Activated gamma-delta T cell (primary cell): ENCODE measurements around the gene ODR4.
"Not testable (repeated sequence)": the region's sequence is repeated elsewhere in the genome, so short reads cannot be mapped to it uniquely, and the experiment has no call there.

Experiments
- DNase-seq: peaks from one replicate; lab custom pipeline; 2025; lab: John Stamatoyannopoulos, UW

Gene ODR4

DNA sequence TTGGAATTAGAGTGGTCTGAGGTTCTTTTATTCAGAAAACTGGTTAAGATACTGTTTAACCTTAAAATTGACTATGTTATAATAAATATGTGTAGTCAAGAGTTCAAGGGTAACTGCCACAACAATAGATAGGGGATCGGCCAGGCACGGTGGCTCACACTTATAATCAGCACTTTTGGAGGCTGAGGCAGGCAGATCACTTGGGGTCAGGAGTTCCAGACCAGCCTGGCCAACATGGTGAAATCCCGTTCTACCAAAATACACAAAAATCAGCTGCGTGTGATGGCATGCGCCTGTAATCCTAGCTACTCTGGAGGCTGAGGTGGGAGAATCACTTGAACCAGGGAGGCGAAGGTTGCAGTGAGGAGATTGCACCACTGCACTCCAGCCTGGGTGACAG, 45.8 kb downstream of the ODR4 start:
- DNase-seq = no peak

DNA sequence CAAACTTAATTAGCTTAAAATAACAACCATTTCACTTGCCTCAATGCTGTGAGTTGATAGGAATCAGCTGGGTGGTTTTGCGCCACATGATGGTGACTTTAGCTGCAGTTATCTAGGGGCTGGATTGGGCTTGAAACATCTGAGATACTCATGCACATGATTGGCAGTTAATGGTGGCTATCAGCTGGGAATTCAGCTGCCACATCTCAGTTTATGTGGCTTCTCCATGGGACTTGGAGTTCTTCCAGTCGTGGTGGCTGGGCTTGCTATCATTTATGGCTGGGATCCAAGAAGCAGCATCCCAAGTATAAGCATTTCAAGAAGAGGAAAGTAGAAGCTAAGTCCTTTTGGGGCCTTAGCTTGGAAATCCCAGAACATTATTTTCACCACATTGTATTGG, 48.9 kb downstream of the ODR4 start:
- DNase-seq = no peak

DNA sequence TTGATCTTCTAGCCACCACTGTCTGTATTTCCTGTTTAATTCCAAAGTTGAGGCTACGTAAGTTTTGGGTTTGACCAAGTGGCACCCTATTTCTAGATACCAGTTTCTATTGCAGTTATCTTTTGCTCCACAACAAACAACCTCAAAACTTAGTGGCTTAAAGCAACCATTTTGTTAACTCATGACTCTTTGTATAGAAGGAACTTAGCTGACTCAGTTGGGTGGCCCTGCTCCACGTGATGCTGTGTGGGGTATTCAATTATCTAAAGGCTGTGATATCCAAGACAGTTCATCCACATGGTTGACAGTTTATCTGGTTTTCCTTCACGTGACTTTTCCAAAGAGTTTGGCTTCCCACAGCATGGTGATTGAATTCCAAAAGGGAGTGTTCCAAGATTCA, 50.5 kb downstream of the ODR4 start:
- no peak for DNase-seq

DNA sequence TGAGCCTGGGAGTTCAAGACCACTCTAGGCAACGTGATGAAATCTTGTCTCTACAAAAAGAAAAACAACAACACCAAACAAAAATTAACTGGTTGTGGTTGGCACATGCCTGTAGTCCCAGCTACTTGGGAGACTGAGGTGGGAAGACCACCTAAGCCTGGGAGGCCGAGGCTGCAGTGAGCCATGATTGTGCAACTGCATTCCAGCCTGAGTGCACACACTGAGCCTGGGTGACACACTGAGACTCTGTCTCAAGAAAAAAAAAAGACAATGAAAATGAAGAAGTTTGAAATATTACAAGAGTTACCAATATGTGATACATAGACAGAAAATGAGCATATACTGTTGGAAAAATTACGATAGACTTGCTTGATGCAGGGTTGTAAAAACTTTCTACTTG, 53.4 kb downstream of the ODR4 start:
- no peak for DNase-seq

DNA sequence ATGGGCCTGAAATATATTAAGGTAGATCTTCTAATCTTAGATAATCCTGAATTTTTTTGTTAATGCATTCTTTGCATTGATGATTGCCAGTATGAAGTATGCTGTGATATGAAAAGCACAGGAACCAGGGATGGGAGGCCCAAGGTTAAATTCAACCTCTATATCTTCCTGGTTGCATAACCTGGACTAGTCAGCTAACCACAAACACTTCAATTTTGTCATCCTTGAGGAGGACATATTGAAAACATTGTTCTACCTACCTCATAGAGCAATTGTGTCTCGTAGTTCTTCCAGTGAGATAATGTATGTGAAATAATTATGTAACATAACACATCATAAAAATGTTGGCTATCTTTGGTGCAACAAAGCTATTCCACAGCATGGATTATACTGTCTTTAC, 59.7 kb downstream of the ODR4 start:
- no peak for DNase-seq

DNA sequence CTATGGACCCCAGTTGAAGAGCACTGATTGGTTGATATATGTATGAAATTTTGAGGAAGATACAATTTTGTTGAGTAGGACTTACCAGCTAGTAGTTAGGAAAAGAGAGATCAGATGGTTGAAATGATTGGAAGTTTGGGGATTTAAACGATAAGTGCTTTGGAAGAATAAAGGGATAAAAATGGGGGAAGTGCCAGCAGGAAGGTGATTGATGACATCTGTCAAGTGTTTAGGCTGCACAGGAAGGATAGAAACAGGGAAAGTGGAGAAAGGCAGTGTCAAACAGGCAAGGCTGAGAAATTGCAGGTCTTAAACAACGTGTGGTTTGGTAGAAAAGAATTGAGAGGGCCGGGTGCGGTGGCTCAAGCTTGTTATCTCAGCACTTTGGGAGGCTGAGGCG, 62.9 kb downstream of the ODR4 start:
- DNase-seq = no peak

DNA sequence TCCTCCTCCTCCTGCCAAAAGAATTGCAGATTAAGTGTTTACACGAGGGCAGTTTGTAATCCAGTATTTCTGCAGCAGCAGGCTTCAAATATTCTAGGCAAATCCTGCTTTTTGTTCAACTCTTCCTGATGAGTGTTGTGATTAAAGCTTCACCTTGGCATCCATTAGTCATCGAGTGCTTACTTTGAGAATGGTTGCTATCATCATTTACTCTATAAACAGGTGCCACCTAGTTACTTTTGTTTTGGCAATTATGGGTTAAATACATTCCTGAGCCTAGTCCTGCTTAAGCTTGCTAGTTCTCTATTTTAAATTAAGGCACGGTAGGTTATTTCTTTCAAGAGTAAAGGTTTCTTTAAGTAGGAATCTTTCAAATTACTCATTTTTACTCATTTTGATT, 64.9 kb downstream of the ODR4 start:
- DNase-seq = no peak

DNA sequence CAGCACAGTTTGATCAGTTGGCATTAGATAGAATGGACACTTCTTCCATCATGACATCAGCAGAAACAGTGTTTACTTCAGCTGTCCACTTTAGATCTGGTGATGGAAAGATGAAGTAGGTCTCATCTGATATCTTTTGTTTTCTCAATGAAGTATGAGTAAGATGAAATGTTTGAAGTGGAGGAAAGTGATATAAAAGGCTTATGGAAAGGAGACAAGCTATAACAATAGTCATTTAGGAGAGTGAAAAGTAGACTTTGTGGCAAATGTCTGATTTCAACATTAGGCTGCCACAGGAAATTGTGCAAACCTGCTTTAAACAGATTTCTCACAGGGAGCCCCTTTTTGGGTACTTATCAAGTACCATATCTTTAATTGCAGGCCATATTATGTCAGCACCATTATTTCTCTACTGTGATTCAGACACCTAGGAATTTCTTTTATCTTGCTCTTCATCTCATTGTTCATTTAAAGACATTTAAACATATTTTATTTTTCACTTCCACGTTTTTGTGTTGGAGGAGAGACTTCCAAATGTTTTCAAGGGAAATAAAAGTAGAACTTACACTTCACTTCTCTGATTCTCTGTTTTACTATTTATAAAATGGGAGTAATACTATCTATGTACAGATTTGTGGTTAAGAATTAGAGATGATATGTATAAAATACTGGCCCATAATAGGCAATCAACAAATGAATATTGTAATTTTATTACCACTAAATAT, 67.2 kb downstream of the ODR4 start:
- no peak for DNase-seq

DNA sequence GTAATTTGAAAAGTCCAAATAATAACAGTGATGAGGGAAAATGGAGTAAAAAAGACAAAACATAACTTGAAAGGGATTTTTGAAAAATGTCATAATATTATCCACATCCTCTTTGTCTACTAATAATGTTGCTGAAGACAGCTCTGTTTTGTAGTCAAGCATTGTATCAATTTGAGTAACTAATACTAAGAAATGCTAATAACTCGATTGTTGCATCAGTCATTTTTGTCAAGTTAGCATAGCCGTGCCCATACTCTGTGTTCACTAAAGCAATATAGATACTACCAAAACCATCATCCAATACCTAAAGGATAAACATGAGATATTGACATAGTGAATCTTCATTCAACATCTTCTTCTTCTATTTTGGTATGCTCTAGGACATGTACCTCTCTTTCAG, 68.0 kb downstream of the ODR4 start:
- no peak for DNase-seq

DNA sequence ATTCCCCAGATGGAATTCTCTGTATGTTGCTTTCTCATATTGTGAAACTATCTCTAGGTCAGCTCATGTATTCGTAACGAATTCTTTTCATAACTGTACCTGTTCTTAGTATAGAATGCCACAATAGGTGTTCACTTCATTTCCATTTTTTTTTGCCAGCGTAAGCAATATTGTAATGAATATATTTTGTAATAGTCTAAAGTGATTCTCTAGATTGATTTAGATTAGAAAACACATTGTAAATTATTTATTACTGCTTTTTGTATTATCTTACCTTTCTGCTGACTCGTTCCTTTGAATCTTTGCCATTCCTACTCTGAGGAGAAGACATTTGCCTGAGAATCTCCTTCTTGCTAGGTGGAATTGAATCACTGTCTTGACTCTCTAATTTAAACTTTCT, 70.5 kb downstream of the ODR4 start:
- DNase-seq = no peak

DNA sequence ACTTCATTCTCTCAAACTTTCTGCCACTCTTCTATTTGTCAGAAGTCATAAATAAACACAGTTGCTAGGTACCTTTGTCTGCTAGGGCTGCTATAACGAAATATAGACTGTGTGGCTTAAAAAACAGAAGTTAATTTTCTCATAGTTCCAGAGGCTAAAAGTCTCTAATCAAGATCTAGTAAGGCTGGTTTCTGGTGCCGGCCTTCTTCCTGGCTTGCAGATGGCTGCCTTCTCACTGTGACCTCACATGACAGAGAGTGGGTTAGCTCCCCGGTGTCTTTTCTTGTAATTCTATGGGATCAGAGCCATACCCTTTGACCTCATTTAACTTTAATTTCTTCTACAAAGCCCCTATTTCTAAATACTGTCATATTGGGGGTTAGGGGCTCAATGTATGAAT, 79.3 kb downstream of the ODR4 start:
- no peak for DNase-seq

DNA sequence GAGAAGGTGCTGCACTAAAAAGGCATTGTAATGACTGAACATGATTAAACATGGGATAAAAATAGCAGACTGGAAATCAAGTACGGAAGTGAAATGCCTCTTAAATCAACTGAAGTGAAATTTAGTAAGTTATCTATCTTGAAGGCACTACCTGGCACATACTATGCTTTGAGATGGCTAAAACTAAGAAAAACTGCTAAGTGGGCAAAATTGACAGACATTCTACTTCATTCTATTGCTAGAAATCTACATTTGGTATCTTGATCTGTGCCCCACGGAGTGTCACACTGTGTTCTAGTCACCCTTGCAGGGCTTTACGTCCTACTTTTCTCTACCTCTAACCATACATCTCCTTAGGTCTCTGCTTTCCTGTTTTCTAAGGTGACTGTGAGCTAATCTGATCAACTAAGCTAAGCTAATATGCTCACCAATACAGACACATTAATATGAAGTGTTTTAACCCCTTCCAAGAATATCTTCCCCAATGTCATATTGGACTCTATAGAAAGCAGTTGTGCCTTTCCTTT, 81.2 kb downstream of the ODR4 start:
- no peak for DNase-seq

DNA sequence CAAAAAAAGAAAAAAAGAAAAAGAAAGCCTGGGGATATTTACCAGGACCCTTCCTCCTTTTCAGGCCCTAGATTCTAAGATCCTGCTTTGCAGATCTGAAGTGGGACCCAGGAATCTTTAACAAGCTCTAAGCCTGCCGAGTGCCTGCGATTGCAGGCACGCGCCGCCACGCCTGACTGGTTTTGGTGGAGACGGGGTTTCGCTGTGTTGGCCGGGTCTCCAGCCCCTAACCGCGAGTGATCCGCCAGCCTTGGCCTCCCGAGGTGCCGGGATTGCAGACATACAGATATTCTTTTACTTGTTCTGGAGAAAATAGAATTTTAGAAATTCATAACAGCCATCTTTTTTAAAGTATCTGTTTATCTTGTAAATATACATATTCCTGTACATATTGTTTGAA, 83.5 kb downstream of the ODR4 start:
- DNase-seq = not testable (repeated sequence)

DNA sequence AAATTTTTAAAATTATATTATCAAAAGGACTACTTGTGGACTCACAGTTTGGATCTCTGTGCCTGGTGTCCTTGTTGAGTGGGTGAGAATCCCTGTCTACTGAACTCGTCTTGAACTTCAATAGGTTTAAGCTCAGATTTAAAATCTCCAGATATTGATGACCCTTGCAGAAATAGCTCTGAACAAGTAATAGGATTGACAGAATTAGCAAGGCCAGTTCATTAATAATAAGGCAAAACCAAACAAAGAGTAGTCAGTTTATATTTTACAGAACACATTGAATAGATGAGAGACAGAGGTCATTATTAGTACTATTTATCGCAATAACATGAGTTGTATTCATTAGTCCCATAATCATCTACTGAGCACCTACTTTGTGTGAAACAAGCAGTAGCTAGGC, 85.4 kb downstream of the ODR4 start, which contains the start of gene PDC:
Gene PDC, minus strand, starts transcription at position 101 of the 400 bp plus-strand sequence. CDS start 11,655 bp downstream, outside the sequence.
- no peak for DNase-seq

DNA sequence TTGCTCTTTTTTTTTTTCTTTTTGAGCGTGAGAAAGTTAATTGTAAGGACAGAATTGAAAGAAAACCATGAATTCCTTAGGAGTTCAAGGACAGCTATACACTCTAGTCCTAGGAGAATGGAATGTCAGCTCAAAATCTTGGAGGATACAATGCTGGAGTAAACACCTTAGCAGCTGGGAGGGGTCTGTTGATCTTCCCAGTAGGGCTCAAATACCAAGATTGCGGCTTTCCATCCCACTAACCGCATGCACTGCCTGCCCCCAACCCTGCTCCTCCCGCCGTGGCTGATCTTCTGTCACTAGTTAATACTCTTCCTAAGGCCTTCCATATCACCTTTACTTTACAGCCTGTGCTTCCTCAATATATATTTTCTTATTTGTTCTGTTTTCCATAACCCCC, 87.9 kb downstream of the ODR4 start:
- no peak for DNase-seq

DNA sequence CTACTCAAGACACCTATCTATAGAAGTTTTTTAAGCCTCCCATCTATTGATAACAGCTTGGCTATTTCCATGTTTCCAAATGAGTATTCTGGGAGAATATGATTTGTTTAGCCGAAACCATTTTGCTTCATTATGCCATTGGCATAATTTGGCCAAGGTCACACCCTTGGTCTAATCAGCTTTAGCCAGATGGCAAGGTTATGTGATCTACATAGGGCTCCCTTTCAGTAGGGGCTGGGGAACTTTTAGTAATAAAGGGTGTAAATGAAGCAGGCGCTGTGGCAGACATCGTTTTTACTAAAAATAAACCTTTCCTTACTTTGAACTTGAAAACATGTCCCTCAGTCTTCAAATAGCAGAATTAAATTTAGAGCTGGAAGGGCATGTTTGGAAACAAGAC, 88.3 kb downstream of the ODR4 start:
- no peak for DNase-seq

DNA sequence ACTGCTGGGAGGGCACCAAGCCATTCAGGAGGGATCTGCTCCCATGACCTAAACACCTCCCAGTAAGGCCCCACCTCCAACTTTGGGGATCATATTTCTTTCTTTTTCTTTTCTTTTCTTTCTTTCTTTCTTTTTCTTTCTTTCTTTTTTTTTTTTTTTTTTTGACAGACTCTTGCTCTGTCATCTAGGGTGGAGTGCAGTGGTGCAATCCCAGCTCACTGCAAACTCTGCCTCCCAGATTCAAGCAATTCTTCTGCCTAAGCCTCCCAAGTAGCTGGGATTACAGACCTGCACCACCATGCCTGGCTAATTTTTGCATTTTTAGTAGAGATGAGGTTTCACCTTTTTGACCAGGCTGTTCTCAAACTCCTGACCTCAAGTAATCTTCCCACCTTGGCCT, 89.9 kb downstream of the ODR4 start:
- DNase-seq = not testable (repeated sequence)

DNA sequence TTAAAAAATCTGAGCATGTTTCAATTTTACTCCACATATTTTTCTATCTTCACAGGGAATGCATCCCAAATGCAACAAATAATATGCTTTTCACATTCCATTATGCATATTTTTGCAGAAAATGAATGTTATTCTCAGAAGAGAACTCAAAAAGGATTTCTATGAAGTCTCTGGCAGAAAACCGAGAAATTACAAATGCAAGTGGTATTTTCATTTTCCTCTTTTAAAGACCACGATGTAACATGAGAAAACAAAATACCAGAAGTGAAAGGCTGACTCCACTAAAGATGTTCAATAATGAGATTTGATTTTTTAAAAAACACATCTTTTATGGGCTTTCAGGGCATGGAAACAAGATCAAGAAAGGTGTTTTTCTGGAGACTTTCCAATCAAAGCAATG, 90.3 kb downstream of the ODR4 start:
- no peak for DNase-seq
